HG02884 (cell line): ENCODE data around the gene RASGEF1C.
"Not testable (repeated sequence)": the region's sequence is repeated elsewhere in the genome, so short reads cannot be mapped to it uniquely, and the experiment has no call there.

Source experiments
- ATAC-seq: cut with Tn5 transposase; IDR thresholded peaks from one replicate; pipeline ENCODE4 v1.9.1; 2021; ENCODE audit warnings: mild to moderate bottlenecking, moderate library complexity; ENCODE audit not compliant: unreplicated experiment

Gene RASGEF1C

GRCh38 chr5:180211761-180212035 lies 2.7 kb upstream of the RASGEF1C start:
- no peak for ATAC-seq

DNA sequence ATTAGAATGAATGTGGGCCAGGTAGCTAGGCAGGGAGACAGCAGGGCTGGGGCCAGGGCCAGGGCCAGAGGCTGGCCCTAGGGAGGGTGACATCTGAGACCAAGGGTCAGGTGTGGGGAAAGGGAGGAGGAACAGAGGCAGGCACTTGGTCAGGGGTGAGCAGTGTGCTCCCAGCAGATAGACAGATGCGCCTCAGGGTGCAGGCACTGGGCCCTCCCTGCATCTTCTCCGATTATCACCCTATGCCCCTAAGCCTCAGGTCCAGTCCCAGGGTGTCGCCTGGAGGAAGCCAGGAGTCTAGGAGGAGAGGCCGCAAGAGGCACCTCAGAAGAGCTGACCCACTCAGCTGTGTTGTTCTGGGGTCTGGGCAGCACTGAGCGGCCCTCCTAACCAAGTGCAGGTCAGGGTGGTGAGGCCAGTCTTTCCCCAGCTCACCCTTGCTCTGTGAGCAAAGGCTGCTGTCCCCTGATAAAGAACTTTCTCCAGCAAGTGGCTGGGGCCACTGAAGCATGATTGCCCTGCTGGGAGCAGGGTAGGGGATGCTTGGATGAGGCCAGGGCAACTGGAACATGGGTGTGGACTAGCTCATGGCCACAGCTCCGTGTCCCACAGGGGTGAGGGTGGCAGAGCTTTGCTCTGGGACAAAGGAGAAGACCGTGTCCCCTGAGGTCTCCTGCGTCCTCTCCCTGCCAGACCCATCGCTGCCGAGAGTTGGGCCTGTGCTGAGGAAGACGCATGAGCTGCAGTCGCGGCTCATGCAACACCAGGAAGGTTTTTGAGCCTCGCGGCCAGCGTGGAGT lies 2.1 kb upstream of the RASGEF1C start:
- ATAC-seq, result no peak

GRCh38 chr5:180210077-180210476 lies 1.1 kb upstream of the RASGEF1C start:
- not testable (repeated sequence) for ATAC-seq

DNA sequence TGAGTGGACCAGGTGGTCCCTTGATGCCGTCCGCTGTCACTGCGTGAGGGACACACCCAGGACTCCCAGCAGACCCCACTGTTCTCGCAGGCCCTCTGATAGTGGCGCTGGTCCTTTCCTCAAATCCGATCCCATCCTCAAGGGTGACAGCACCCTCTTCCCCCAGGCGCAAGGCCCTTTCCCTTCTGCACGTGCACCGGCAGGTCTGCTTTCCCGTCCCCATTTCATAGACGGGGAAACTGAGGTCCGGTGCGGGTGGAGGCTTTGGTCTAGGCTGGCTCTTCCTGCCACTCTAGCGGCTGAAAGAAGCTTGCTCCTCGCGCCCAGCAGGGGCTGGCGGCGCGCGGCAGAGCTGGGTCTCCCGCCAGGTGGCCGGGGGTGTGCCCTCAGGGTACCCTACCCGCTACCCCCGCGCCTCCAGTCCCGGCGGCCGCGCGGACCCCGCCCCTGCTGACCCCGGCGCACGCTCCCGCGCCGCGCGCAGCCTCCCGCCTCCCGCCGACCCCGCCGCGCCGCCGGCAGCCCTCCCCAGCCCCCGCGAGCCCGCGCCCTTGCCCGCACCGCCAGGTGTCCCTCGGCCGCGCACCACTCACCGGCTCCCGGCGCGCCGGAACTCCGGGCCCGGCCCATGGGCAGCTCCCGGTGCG lies 453 bp downstream of the RASGEF1C start:
- ATAC-seq, result peak; percentile 18

DNA sequence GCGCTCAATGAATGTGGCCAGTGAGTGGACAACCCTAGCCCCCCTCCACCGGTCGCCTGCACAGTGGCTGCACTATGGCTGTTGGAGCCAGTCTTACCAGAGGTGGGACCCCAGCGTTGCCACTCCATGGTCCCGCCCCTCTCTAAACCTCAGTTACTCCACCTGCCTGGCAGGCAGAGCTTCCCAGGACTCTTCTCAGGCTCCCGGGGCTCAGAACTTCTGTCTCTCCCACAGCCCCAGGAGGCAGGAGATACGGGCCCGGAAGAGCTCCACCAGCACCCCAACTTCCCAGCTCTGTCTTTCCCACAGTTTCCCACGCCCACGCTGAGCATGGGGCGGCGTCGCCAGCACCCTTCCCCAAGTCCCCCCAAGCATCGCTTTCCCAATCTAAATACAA lies 975 bp downstream of the RASGEF1C start:
- no peak for ATAC-seq

- ATAC-seq, result no peak
Observed at GRCh38 chr5:180207593-180207992, 1.4 kb downstream of the RASGEF1C start.

- no peak for ATAC-seq
Observed at GRCh38 chr5:180206993-180207392, 2.0 kb downstream of the RASGEF1C start.

DNA sequence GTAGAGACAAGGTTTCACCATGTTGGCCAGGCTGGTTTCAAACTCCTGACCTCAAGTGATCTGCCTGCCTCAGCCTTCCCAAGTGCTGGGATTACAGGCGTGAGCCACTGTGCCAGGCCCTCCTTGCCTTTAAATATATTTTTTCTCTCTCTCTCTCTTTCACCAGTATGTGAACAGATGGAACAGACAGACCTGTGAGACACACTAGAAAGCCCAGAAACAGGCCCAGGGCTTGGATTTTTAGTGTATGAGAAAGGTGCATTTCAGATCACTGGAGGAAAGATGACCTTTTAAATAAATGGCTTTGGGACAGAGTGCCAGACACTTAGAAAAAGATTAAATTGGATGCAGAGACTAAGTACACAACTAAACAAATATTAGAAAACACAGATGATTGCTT lies 3.1 kb downstream of the RASGEF1C start:
- ATAC-seq, result no peak

DNA sequence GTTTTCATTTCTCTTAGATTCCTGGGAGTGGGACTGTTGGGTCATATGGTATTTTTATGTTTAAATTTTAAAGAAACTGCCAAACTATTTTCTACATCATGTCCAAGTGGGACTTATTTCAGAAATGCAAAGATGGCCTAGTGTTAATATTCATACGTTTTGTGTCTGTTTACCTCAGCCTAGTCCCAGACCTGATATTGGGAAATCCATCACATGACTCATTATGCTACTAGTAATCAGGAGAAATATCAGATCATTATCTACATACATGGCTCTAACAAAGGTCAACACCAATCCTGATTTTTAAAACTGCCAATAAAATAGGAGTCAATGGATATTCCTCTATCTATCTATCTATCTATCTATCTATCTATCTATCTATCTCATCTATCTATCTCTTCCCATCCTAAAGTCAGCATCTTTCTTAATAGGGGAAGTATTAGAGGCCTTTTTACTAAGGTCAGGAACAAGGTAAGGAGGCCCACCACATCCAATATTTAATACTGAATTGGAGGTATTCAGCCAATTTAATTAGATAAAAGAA lies 4.7 kb downstream of the RASGEF1C start:
- ATAC-seq, result no peak

- ATAC-seq, result no peak
Observed at GRCh38 chr5:180202939-180203573, 6.0 kb downstream of the RASGEF1C start.

- no peak for ATAC-seq
Observed at GRCh38 chr5:180201051-180201987, 7.7 kb downstream of the RASGEF1C start.

DNA sequence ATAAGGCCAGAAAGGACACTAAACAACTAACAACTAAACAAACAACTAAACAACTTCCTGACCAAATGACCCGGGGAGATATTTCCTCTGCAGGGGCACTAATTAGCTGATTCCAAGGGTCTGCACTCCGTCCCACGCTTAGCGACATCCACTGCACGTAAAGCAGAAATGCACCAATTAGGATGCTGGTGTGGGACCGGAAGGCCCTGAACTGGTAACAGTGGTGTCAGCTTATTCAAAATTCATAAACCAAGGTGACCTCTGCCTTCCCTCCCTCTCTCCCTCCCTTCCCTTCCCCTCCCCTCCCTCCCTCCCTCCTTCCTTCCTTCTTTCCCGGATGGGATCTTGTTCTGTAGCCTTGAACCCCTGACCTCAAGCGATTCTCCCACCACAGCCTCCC lies 9.6 kb downstream of the RASGEF1C start:
- ATAC-seq, result no peak

GRCh38 chr5:180198208-180198607 lies 10.8 kb downstream of the RASGEF1C start:
- ATAC-seq, result no peak

DNA sequence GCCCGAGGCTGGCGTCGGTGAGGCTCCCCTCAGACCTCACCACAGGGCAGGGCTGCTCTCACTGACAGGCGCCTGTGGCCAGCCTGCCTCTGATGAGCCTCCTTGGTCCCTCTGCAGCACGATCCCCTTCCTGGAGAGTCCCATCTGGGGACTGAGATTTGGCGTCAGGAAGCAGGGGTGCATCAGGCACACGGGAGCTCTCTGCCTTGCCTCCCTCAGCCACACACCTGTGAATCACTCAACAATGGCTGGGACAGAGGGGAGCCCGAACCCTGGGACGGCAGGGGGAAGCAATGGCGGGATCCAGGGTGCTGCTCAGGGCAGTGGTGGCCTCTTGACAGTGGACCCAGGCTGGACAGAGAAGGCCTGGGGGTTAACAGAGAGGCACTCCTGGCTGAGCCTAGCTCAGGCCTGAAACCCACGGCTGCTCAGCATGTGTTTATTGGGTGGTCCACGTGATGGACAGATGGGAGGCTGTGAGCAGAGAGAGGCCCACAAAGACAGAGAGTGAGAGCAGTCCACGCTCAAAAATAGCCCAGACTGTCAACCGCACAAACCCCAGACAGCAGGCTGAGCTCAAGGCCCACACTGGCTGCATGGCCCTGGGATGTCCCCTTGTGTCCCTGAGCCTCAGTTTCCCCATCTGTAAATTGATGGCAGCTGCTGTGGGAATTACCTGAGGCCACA lies 11.9 kb downstream of the RASGEF1C start:
- no peak for ATAC-seq

DNA sequence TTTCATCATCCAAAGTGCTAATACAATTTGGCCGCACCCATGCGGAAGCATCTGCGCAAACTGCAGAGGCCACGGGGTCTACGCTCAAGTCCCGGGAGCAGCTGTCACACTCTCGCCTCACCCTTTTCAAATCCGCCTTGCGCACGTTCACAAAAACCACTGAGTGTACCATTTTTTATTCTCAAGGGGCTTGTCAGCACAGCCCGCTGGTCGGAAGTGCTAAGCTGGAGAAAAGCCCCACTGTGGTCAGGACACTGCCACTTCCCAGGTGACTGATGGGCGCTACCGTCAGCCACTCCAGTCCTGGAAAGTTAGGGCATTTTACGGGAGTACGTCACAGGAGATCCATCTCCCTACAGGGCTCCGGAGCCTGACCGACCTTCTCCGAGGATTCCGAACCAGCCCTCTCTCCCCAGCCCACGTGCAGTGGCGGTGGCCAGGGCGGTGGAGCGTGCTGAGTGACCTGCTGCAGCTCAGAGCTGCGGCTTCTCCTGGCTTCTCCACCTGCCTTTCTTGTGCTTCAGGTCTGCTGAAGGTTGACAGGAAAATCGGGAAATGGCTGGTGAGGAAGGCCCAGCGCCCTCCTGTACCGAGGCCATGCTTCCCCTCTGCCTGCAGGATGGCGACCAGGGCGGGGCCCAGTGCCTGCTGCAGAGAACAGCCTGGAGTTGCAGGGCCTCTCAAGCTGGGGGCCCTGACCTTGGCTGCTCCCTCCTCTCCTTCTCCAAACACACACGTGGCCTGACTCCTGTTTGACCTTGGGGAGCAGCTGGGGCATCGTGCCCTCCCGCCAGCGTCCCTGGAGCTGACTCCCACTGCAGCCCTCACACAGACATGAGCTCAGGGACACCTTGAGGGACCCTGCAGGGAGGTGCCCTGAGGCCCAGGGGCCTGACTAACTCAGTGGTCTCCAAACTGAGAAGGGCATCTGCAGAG lies 14.3 kb downstream of the RASGEF1C start:
- no peak for ATAC-seq

- ATAC-seq, result no peak
Observed at GRCh38 chr5:180193749-180194375, 15.1 kb downstream of the RASGEF1C start.

- no peak for ATAC-seq
Observed at GRCh38 chr5:180191716-180192115, 17.3 kb downstream of the RASGEF1C start.

- ATAC-seq, result no peak
Observed at GRCh38 chr5:180187767-180188166, 21.2 kb downstream of the RASGEF1C start.

DNA sequence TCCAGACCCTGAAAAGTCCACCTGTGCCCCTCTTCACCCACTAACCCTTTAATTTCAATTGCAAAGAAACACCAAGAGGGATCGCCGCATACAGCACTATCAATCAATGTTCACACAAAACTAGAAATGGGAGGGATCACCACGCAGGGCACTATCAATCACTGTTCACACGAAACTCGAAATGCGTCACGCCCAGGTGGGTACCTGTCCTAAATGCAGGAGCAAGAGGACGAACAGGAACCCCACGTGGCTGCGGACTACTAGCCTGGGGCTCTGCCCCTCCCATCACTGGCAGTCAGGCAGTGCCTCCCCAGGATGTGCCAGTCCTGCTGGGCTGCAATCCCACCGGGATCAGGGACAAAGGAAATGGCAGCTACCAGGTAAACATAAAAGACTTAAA lies 28.2 kb downstream of the RASGEF1C start:
- ATAC-seq, result no peak
